Testis (tissue), 3 donors: ENCODE data around the gene ZRANB3. TPM values are rescaled to one million over a fixed set of nuclear protein-coding genes. Genes with fewer than 3 reads are reported as not detected.

Source experiments
- DNase-seq: peaks from one replicate; pipeline ENCODE4 v3.0.0-alpha.2; 2019
- H3K27ac ChIP-seq, 2 donors: fragments of 200-600 bp; sonication (generic); one replicate each; pipeline ENCODE4 v1.5.1; 2019
- H3K27me3 ChIP-seq: fragments of 200-600 bp; sonication (generic); one replicate; pipeline ENCODE4 v1.5.1; 2019
- H3K36me3 ChIP-seq: fragments of 200-600 bp; sonication (generic); one replicate; pipeline ENCODE4 v1.5.1; 2017; ENCODE audit warnings: low read depth; ENCODE audit errors: missing control alignments
- H3K4me1 ChIP-seq: fragments of 200-600 bp; sonication (generic); one replicate; pipeline ENCODE4 v1.5.1; 2019
- H3K4me3 ChIP-seq, 2 donors: fragments of 200-600 bp; sonication (generic); one replicate each; pipeline ENCODE4 v1.5.1; 2017 to 2019
- H3K9me3 ChIP-seq: fragments of 200-600 bp; sonication (generic); one replicate; pipeline ENCODE4 v1.5.1; 2017
- POLR2A ChIP-seq: fragments of 450-650 bp; IDR thresholded peaks from one replicate; pipeline ENCODE4 v1.6.1; 2017; ENCODE audit warnings: antibody characterized with exemption, mild to moderate bottlenecking, moderate library complexity
- WGBS, 2 donors: methylation state at CpG; one replicate each; pipeline ENCODE4 v1.1.5; 2018; 5-methylcytosine and 5-hydroxymethylcytosine counted together
- intact Hi-C: fragments of 100-400 bp; cut with DNase I; formaldehyde crosslinking; loops from one replicate; pipeline ENCODE4 v1.15.1; 2023; ENCODE audit warnings: low total_unique reads
- polyA plus RNA-seq: library from polyadenylated mRNA; stranded (reverse); fragments of 350-450 nt; fragmentation: Illumina TruSeq; extraction: RNeasy Lipid Tissue Mini Kit (QIAGEN cat#74804); gene quantifications from one replicate; pipeline ENCODE4 v1.2.3, GENCODE V29; 2014; ENCODE audit warnings: low read depth, low replicate concordance; ENCODE audit not compliant: insufficient read depth
- total RNA-seq, 2 donors: library from RNA; depleted of rRNA; stranded (reverse); fragments of >200 nt; gene quantifications; one replicate each; pipeline ENCODE4 v1.2.3, GENCODE V29; 2016
- TF ChIP-seq, protein P1 (sequence below), 3 experiments: fragments of 450-650 bp in 2 of 3; fragments of 200-600 bp in 1 of 3; sonication (generic) in 1 of 3; IDR thresholded peaks; one replicate each; pipeline ENCODE4 v1.5.1; 2016 to 2019; ENCODE audit warnings: antibody characterized with exemption in 3 of 3, mild to moderate bottlenecking in 2 of 3, moderate library complexity in 1 of 3

ZRANB3 gene
- total and polyA plus RNA-seq, 3 donors from 2014 or later: 8.6 to 28.8 (median 19.3) TPM

DNA sequence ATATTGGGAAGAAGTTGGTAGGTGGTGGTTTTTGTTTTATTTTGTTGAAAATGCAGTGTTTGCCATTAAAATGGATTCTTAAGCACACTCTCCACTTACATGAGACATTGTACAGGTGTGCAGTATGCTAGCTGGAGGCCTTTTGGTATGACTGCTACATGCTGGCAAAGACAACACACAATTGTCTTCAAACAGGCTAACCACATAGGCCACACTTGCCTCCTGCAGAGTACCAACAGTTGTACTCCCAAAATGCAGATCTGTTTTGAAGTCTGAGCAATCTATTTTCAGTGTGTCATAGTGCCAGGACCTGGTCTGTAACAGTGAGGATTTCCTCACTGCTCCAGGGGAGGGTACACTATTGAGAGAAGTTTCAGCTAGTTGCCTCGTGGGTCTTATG is 213.6 kb downstream of the ZRANB3 start:
- Histone ChIP-seq H3K4me3 (no peak overlapping the region), H3K27ac (no peak overlapping the region), H3K36me3 (no peaks in the 10 kb centered on the region), H3K27me3 (no peaks in the 10 kb centered on the region), H3K4me1 (no peaks in the 10 kb centered on the region), H3K9me3 (no peaks in the 10 kb centered on the region)
- TF ChIP-seq, protein P1, sequence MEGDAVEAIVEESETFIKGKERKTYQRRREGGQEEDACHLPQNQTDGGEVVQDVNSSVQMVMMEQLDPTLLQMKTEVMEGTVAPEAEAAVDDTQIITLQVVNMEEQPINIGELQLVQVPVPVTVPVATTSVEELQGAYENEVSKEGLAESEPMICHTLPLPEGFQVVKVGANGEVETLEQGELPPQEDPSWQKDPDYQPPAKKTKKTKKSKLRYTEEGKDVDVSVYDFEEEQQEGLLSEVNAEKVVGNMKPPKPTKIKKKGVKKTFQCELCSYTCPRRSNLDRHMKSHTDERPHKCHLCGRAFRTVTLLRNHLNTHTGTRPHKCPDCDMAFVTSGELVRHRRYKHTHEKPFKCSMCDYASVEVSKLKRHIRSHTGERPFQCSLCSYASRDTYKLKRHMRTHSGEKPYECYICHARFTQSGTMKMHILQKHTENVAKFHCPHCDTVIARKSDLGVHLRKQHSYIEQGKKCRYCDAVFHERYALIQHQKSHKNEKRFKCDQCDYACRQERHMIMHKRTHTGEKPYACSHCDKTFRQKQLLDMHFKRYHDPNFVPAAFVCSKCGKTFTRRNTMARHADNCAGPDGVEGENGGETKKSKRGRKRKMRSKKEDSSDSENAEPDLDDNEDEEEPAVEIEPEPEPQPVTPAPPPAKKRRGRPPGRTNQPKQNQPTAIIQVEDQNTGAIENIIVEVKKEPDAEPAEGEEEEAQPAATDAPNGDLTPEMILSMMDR (IDR thresholded peaks at IDR 0.05): no peak
- TF ChIP-seq POLR2A: no peak
- intact Hi-C loops: no loop called here
- 70 to 89% methylated on average over 1 of the region's 1 CpG for WGBS, 2 donors
- DNase-seq: no peak

DNA sequence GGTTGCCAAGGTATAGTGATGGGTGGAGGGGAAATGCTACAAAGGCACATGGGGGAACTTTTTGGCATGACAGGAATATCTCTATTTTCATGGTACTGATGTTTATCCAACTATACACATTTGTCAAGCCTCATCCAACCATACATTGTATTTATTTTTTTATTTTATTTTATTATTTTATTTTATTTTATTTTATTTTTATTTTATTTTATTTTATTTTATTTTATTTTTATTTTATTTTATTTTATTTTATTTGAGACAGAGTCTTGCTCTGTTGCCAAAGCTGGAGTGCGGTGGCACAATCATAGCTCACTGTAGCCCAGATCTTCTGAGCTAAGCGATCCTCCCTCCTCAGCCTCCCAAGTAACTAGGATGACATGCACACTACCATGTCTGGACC is 219.1 kb downstream of the ZRANB3 start:
- Histone ChIP-seq H3K27me3 (no peaks in the 10 kb centered on the region), H3K9me3 (no peaks in the 10 kb centered on the region), H3K4me1 (no peaks in the 10 kb centered on the region), H3K27ac (no peak overlapping the region), H3K4me3 (no peak overlapping the region), H3K36me3 (no peaks in the 10 kb centered on the region)
- intact Hi-C loops: no loop called here
- no peak for TF ChIP-seq POLR2A
- TF ChIP-seq, protein P1 (IDR thresholded peaks at IDR 0.05): no peak
- DNase-seq: no peak
- 97 to 100% methylated on average over 2 of the region's 2 CpGs for whole genome bisulfite sequencing, 2 donors

DNA sequence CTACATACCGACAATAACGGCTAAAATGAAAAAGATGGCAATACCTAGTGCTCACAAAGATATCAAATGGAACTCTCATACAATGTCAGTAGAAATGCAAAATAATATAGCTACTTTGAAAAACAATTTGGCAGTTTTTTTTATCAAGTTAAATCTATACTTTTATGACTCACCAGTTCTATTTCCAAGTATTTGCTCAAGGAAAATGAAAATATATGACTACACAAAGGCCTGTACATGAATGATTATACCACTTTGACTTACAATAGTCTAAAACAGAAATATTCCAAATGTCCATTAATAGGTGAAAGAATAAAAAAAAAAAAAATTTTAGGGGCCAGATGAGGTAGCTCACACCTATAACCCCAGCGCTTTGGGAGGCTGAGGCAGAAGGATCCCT is 219.8 kb downstream of the ZRANB3 start:
- Histone ChIP-seq H3K36me3 (no peaks in the 10 kb centered on the region), H3K4me3 (no peak overlapping the region), H3K4me1 (no peaks in the 10 kb centered on the region), H3K27me3 (no peaks in the 10 kb centered on the region), H3K9me3 (no peaks in the 10 kb centered on the region), H3K27ac (no peak overlapping the region)
- intact Hi-C loops: no loop called here
- no peak for TF ChIP-seq POLR2A
- TF ChIP-seq, protein P1 (IDR thresholded peaks at IDR 0.05): no peak
- WGBS, 2 donors: 93 to 94% methylated on average over 3 of the region's 3 CpGs
- DNase-seq: no peak

DNA sequence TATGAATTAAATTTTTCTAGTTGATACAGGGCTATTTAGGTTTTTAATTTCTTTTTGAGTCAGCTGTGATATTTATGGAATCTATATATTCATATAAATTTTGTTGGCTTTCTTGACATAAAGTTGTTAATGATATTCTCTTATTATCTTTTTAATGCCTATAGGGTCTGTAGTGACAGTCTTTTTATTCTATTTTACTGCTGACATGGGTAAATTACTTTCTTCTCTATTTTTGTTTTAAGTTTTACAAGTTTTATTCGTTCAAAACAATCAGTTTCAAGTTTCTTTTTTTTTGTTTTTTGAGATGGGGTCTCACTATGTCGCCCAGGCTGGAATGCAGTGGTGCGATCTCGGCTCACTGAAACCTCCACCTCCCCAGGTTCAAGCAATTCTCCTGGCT is 226.3 kb downstream of the ZRANB3 start:
- H3K27me3 ChIP-seq: no peaks in the 10 kb centered on the region
- H3K9me3 ChIP-seq: no peaks in the 10 kb centered on the region
- intact Hi-C loops: no loop called here
- H3K27ac ChIP-seq: no peak overlapping the region
- TF ChIP-seq POLR2A: no peak
- TF ChIP-seq, protein P1 (IDR thresholded peaks at IDR 0.05): no peak
- H3K4me3 ChIP-seq: no peak overlapping the region
- WGBS, 2 donors: 91 to 98% methylated on average over 4 of the region's 4 CpGs
- no peaks in the 10 kb centered on the region for H3K36me3 ChIP-seq
- no peaks in the 10 kb centered on the region for H3K4me1 ChIP-seq
- DNase-seq: no peak

DNA sequence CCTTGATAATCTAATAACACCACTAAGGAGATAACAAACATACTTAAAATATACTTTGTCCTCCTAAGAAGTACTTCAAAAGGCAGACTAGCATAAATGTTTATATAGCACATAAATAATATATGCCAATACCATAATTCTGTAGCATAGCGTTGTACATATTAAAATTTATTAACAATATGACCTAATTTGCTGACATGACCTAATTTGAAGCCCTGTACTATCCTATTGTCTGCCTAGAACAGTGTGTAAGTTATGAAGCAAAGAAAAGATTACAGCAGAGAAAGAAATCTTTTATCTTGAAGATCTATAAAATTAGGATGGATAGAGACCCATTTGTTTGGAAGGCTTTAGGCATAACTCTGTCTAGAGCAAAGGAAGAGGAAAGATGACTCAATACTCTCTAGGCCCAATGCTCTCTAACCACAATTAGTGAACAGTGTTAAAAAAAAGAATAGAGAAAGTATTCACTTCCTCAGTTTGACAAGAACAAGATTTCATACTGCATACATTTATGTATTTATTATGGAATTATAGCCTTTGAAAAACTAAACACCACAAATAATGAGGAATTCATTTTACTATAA is 231.3 kb downstream of the ZRANB3 start:
- Histone ChIP-seq H3K4me1 (no peaks in the 10 kb centered on the region), H3K27me3 (no peaks in the 10 kb centered on the region), H3K36me3 (no peaks in the 10 kb centered on the region), H3K27ac (no peak overlapping the region), H3K4me3 (no peak overlapping the region), H3K9me3 (no peaks in the 10 kb centered on the region)
- no peak for DNase-seq
- intact Hi-C loops: no loop called here
- WGBS, 2 donors: 85 to 89% methylated on average over 1 of the region's 1 CpG
- TF ChIP-seq, protein P1 (IDR thresholded peaks at IDR 0.05): no peak
- no peak for TF ChIP-seq POLR2A
